ENCODE data around the gene SSR3.
"Not testable (repeated sequence)": the region's sequence is repeated elsewhere in the genome, so short reads cannot be mapped to it uniquely, and the experiment has no call there.

Gene SSR3

GRCh38 chr3:156575641-156576040 is 20.7 kb upstream of the SSR3 start:
- DNase-seq (ENCODE audit: low read depth): no peak

GRCh38 chr3:156569881-156570280 is 15.0 kb upstream of the SSR3 start:
- not testable (repeated sequence) for DNase-seq (ENCODE audit: low read depth)

- not testable (repeated sequence) for DNase-seq (ENCODE audit: low read depth)
These were observed 14.1 kb upstream of the SSR3 start for GRCh38 chr3:156569016-156569415.

- DNase-seq (ENCODE audit: low read depth): no peak
These were observed 9.2 kb upstream of the SSR3 start for GRCh38 chr3:156563900-156564682.

GRCh38 chr3:156562486-156562885 is 7.6 kb upstream of the SSR3 start:
- not testable (repeated sequence) for DNase-seq (ENCODE audit: low read depth)

- no peak for DNase-seq (ENCODE audit: low read depth)
These were observed 6.6 kb upstream of the SSR3 start for GRCh38 chr3:156561533-156561932.

- no peak for DNase-seq (ENCODE audit: low read depth)
These were observed 4.4 kb upstream of the SSR3 start for GRCh38 chr3:156559321-156559720.

- DNase-seq (ENCODE audit: low read depth): no peak
These were observed 3.5 kb upstream of the SSR3 start for GRCh38 chr3:156558389-156558788.

- no peak for DNase-seq (ENCODE audit: low read depth)
These were observed 439 bp downstream of the SSR3 start for GRCh38 chr3:156554515-156554841.

- peak; percentile 33 for DNase-seq (ENCODE audit: low read depth)
These were observed 1.1 kb downstream of the SSR3 start for GRCh38 chr3:156553705-156554356.

GRCh38 chr3:156552973-156553372 is 1.9 kb downstream of the SSR3 start:
- DNase-seq (ENCODE audit: low read depth): no peak

GRCh38 chr3:156551746-156552145 is 3.2 kb downstream of the SSR3 start:
- peak; percentile 50 for DNase-seq (ENCODE audit: low read depth)

- no peak for DNase-seq (ENCODE audit: low read depth)
These were observed 3.7 kb downstream of the SSR3 start for GRCh38 chr3:156551261-156551660.

GRCh38 chr3:156548902-156549301 is 6.0 kb downstream of the SSR3 start:
- DNase-seq (ENCODE audit: low read depth): no peak

GRCh38 chr3:156548041-156548687 is 6.8 kb downstream of the SSR3 start:
- no peak for DNase-seq (ENCODE audit: low read depth)

GRCh38 chr3:156547637-156548036 is 7.3 kb downstream of the SSR3 start:
- DNase-seq (ENCODE audit: low read depth): no peak

- DNase-seq (ENCODE audit: low read depth): no peak
These were observed 11.8 kb downstream of the SSR3 start for GRCh38 chr3:156543043-156543555.

- no peak for DNase-seq (ENCODE audit: low read depth)
These were observed 12.5 kb downstream of the SSR3 start for GRCh38 chr3:156542101-156543042.

GRCh38 chr3:156539802-156540201 is 15.1 kb downstream of the SSR3 start:
- DNase-seq (ENCODE audit: low read depth): no peak

GRCh38 chr3:156539051-156539450 is 15.9 kb downstream of the SSR3 start:
- DNase-seq (ENCODE audit: low read depth): no peak

GRCh38 chr3:156536524-156537316 is 18.2 kb downstream of the SSR3 start:
- DNase-seq (ENCODE audit: low read depth): no peak

Data from stromal cell of bone marrow (primary cell).